GM12891 (cell line): ENCODE results near the gene DLD.

Experiments used
- DNase-seq: peaks from one replicate; pipeline ENCODE4 v3.0.0; 2011; ENCODE audit warnings: low spot score; ENCODE audit not compliant: insufficient read length
- FAIRE-seq: peaks from 2 replicates; lab custom pipeline; 2011; peaks lifted over from hg19 to GRCh38; lab: Jason Lieb, UNC
- PAX5 ChIP-seq: IDR thresholded peaks from 2 replicates; pipeline ENCODE4 v1.6.1; 2011; ENCODE audit warnings: low read length, moderate library complexity, mild to moderate bottlenecking; ENCODE audit not compliant: insufficient read depth, severe bottlenecking
- POLR2A ChIP-seq: IDR thresholded peaks from 2 replicates; pipeline ENCODE4 v1.6.1; 2011; ENCODE audit warnings: low read depth, low read length, control low read depth
- POLR2AphosphoS5 ChIP-seq: IDR thresholded peaks from 2 replicates; pipeline ENCODE4 v1.6.1; 2011; ENCODE audit warnings: low read depth, low read length, control low read depth
- POU2F2 ChIP-seq: IDR thresholded peaks from 2 replicates; pipeline ENCODE4 v1.6.1; 2011; ENCODE audit warnings: low read depth, mild to moderate bottlenecking, control low read depth, low read length, moderate library complexity
- SPI1 ChIP-seq: IDR thresholded peaks from 2 replicates; pipeline ENCODE4 v1.6.1; 2011; ENCODE audit warnings: low read depth, low read length, control low read depth
- TAF1 ChIP-seq: IDR thresholded peaks from 2 replicates; pipeline ENCODE4 v1.6.1; 2011; ENCODE audit warnings: low read depth, low read length, control low read depth

Gene DLD

DNA sequence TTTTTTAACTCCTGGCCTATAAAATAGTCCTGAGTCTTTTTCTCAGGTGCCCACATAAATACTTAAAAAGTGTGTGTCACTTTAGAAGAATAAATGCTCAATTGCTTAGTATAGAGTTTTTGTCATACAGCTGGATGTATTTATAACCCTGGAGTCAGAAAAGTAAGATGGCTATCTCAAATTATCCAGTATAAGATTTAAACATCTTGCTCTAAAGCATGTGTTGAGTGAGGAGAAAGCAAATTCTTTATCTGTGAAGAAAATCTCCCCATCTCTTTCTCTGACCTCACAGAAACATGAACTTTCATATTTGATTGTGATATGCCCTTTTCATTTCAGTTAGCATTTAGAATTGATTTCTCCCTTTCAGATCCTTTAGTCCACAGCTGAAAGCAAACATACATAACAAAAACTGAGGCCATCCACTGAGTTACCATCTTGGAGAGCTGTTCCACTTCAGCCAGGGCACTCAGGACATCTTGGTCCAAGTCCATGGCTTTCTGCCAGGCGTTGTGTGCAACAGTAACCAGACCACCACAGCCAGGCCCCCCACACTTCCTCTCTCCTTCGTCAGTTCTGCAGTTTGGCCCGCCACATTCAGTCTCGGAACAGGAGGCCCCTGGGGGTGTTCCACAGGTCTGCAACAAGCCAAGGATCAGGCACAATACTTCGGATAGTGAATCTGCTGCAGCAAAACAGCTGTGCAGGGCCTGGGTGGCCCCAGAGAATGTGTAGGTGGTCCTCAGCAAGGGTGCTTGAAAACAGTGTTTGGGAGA, 40.9 kb downstream of the DLD start:
- no peak for FAIRE-seq
- TF ChIP-seq TAF1 (no peak), POLR2A (no peak), POU2F2 (no peak), POLR2AphosphoS5 (no peak), PAX5 (no peak), SPI1 (no peak)
- no peak for DNase-seq

DNA sequence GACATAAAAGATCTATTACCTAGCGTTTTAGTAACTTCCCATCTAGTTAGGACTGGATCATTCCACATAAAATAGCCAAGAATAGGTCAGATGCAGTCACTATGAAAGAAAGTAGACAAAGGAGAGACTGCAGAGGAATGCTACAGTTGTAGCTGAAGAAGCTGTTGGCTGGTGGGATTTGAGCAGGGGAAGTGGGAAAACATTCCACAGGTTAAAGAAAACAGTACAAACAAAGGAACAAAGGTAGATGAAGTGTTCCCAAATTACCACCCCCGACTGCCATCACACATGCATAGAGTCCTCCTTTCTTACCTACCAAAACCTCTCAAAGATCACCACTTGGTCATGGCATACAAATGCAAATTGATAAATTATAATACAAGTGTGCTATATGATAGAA, 41.8 kb downstream of the DLD start:
- FAIRE-seq (peak; percentile 43), DNase-seq (no peak)
- no peak for TF ChIP-seq PAX5

DNA sequence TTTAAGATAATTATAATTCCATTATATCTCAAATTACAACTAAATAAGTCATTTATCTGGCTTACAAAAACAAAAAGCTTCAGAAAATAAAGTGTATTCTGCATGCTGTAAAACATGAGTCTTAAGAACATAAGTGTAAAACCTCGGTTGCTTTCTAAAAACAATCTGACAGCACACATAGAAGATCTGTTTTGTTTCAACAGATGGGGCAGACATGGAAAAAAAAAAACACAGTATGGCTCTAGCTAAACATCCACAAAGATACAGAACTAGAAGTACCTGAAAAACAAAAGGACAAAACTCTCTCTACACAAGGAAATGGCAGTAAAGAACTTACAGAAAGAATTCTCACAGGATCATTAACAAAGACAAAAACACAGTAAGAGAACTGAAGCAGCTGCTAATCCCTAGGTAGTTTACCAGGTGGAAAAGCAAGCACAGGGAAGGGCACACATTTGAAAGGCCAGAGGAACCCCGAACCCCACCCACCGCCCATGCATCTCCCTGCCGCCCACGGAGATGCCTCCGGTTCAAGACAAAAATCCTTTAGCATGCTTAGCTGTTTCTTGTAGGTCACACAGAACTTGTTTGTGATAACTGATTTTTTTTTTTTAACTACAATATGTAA, 42.5 kb downstream of the DLD start:
- FAIRE-seq (no peak), DNase-seq (no peak)
- no peak for TF ChIP-seq SPI1
- no peak for TF ChIP-seq POU2F2
- no peak for TF ChIP-seq POLR2A
- no peak for TF ChIP-seq PAX5
- no peak for TF ChIP-seq TAF1
- TF ChIP-seq POLR2AphosphoS5: no peak

DNA sequence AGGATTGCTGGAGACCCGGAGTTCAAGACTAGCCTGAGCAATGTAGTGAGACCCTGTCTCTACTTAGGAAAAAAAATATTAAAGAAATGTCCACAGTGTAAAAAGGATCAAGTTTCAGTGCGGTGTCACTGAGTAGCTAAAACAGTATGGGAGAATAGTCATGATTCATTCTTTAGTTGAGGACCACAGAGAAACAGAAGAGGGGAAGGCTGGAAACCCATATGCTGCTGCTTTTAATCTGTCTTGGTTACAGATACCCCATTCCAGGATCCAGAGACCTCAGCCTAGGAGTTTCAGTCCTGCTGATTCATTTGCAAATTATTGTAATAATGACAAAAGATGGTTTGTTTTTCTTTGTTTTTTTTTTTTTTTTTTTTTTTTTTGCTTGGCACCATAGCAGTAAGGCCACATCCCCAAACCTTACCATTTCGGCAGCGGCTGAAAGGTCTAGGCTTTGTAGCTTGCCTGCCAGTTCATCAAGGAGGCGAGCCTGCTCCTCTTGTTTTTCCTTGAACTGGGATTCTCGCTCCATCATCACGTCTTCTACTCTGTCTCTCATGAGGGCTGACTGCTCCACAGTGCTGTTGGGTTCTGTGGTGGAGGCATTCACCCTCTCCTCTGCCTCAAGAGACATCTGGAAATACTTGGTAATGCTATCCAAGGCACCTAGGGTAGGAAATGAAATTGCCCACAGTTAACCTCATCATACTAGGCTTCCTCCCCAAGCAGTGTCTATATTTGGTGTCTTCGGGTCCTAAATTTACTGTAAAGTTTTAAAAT, 44.2 kb downstream of the DLD start:
- TF ChIP-seq TAF1 (no peak), POU2F2 (no peak), SPI1 (no peak), POLR2A (no peak), POLR2AphosphoS5 (no peak), PAX5 (no peak)
- no peak for FAIRE-seq
- no peak for DNase-seq

DNA sequence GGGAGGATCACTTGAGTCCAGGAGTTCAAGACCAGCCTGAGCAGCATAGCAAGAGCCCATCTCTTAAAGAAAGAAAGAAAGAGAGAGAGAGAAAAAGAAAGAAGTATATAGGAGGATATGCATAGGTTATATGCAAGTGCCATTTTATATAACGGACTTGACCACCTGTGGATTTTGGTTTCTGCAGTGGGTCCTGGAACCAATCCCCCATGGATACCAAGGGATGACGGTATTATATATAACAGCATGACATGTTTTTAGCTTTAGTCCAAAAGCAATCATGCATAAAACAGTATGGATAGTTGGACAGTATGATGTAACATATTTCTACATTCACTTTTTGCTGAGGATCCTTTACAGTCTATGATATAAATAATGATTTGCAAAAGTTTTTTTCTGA, 45.3 kb downstream of the DLD start:
- no peak for TF ChIP-seq POU2F2
- TF ChIP-seq SPI1: no peak
- TF ChIP-seq PAX5: no peak
- TF ChIP-seq TAF1: no peak
- no peak for TF ChIP-seq POLR2A
- TF ChIP-seq POLR2AphosphoS5: no peak
- no peak for DNase-seq
- no peak for FAIRE-seq

DNA sequence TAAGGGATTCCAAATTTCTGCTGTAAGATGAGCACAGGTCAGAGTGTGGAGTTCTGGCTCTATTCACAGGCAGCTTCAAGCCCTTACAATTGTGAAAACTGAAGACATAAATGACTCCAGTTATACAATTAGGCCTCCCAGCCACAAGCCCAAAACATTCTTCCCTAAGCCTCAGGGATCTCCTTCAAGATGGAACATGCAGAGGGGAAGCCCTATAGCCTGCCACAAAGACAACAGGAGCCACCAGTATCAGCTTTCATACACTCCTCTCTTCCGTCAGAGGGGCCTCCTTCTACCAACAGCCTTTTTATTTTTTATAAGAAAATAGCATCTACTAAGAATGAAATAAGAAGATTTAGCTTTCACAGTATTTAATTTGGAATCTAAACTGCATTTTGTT, 46.5 kb downstream of the DLD start:
- DNase-seq (no peak), FAIRE-seq (no peak)
- no peak for TF ChIP-seq POLR2A

DNA sequence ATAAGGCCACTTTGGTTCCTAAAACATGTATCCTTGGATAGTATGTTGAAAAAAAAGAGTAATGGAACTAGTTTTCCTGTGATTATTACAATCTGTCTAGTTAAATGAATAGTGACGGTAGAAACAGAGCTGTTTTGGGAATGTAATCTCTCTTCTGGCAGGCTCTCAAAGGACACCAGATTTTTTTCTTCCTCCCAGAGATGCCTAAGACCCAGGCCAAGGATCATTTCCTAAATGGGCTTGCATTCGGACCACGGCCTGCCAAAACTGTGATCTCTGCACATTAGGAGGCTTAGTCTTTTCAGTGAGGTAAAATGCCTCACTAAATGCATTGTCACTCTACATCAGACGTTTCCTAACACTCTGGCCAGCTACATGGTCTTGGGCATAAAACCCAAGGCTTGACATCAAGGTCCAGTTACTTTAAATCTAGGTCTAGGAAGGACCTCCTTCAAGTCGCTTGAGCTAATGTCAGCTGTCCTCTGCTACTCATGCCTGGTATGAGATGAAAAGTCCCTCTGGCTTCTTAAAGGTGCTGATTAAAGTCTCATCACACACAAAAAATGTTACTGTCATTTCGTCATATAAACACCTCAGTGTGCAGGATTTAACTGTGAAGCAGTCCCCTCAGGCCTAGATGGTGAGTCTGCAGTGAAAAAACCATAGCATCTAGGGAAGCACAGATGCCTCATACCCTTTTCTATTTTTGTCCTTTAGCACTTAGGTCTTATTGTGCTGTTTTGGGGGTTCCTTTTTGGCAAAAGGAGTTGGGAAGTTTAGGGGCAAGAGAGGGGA, 47.7 kb downstream of the DLD start:
- TF ChIP-seq PAX5 (no peak), SPI1 (no peak), TAF1 (no peak), POLR2AphosphoS5 (no peak), POU2F2 (no peak), POLR2A (no peak)
- DNase-seq: no peak
- FAIRE-seq: no peak

DNA sequence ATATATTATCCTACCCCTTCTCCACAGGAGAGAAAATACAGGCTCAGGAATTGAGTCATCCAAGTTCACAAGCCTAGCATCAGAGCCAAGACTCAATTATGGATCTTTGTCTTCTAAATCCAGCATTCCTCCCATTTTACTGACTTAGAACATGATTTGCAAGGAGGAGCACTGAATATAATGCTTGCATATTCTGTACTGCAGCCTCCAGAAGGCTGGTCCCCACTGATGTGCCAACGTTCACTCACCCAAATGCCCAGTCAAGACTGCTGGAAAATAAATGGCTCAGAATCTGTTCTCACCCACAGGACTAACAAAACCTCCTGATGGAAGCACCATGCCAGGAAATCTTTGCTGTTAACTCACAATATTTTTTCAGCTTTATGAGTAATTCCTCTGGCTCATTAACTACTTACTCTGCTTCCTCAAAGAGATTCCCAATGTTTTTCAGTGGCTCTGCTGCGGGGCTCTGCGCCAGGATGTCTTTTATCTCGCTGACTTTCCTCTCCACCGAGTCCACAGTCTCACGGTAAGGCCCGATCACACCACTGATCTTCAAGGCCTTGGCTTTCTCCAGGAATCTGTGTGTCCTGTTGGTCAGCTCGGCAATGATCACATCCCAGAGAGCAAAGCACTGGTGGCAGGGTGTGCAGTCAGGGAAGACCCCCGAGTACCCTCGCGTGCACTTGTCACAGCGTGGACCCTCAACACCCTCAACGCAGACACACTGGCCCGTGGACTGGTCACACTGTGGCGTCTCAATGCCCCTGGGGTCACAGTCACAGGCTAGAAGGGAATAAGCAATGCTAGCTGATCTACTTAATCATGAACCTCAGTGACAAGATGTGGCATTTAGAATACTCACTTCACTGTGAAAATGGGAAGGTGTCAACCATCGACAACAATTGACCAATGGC, 48.8 kb downstream of the DLD start:
- DNase-seq: no peak
- FAIRE-seq: no peak
- TF ChIP-seq POU2F2 (no peak), SPI1 (no peak), TAF1 (no peak), PAX5 (no peak), POLR2A (no peak), POLR2AphosphoS5 (no peak)

DNA sequence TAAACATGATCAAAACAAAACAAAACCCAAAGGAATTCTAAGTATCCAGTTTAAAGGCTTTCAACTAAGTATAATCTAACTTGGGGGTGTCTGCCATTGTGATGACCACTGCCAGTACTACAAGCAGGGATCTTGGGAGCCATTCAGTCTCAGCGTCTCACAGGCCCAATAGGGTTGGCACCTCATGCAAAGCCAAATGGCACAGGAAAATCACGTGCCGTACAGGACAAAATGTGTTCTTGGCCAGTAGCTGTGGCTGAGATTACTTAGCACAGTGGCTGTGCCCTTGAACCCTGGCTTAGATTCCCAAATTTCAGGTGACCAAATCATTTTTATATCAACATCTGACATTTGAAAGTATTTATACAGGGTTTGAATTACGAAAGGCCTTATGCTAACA, 50.0 kb downstream of the DLD start:
- DNase-seq (no peak), FAIRE-seq (no peak)
- TF ChIP-seq PAX5: no peak
- no peak for TF ChIP-seq POLR2AphosphoS5
- TF ChIP-seq TAF1: no peak
- TF ChIP-seq POU2F2: no peak
- TF ChIP-seq POLR2A: no peak
- no peak for TF ChIP-seq SPI1
